HK-2 (cell line): Measurements from ENCODE around the gene HSPBP1.
A peak's percentile ranks its signal among the peaks of the same experiment; 100 is the strongest.

Experiments
- DNase-seq: peaks from one replicate; pipeline ENCODE4 v3.0.0-alpha.2; 2018; ENCODE audit not compliant: unreplicated experiment

The HSPBP1 gene

GRCh38 chr19:55275851-55276719 lies 3.8 kb downstream of the HSPBP1 start:
- DNase-seq: no peak

GRCh38 chr19:55273978-55274707 lies 5.8 kb downstream of the HSPBP1 start:
- DNase-seq: no peak

DNA sequence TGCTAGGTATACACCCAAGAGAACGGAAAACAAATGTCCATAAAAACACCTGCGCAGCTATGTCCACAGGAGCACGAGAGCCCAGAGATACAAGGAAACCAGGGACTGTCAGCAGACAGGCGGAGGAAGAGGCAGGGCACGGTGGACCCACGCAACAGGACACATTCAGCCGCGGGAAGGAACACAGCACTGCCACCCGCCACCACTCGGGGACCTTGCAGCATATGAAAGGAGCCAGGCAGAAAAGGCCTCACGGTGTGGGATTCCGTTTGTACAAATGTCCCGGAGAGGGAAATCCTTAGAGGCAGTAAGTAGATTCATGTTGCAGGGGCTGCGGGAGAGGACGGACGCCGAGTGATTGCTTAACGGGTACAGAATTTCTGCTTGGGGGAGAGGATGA lies 7.8 kb downstream of the HSPBP1 start:
- no peak for DNase-seq

DNA sequence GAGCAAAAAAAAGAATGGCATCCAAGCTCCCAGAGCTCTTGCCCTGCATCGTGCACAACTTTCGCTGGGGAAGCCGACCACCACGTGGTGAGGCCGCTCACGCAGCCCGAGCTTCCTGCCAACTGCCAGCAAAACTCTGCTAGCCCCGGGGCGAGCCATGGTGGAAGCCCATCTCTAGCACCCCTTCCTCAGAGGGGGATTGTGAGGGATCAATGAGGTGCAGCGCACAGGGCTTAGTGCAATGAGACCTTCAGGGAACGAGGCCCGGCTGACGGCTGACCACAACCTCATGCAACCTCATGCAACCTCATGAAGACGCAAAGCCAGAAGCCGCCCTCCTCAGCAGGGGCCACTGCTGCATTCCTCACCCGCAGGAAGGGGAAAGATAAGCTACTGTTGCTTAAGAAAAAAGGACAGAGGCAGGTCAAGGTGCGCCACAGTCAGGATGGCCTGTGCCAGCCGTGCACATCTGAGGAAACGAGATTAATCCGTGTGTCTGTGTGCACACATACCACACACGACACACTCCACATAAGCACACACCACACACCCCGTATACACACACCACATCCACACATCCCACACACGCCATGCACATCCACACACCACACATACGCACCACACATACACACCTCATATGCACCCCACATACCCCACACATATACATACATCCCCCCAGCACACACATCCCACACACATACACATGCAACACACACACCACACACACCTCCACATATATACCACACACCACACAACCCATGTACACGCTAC lies 9.6 kb downstream of the HSPBP1 start:
- no peak for DNase-seq

GRCh38 chr19:55269299-55269698 lies 10.6 kb downstream of the HSPBP1 start:
- no peak for DNase-seq

- DNase-seq: no peak
These were observed 13.1 kb downstream of the HSPBP1 start for GRCh38 chr19:55266840-55267239.

GRCh38 chr19:55266404-55266803 lies 13.5 kb downstream of the HSPBP1 start:
- DNase-seq: no peak

GRCh38 chr19:55265723-55266386 lies 14.1 kb downstream of the HSPBP1 start:
- DNase-seq: no peak

DNA sequence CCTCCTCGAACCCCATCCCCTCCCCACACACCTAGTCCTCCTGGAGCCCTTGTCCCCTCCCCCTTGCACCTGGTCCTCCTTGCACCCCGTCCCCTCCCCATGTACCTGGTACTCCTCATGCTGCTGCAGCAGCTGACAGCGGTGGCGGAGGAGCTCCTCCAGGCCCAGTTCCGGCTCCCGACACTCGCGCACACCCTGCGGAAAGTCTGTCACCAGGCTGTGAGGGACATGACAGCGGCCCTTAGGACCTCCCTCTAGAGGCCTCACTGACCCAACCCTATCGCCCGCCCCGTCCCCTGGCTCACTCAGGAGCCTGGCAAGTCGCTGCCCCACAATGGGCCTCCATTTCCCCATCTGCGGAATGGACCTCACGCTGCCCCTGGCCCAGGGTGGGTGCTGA lies 14.7 kb downstream of the HSPBP1 start:
- no peak for DNase-seq

- no peak for DNase-seq
These were observed 15.4 kb downstream of the HSPBP1 start for GRCh38 chr19:55264531-55264930.

DNA sequence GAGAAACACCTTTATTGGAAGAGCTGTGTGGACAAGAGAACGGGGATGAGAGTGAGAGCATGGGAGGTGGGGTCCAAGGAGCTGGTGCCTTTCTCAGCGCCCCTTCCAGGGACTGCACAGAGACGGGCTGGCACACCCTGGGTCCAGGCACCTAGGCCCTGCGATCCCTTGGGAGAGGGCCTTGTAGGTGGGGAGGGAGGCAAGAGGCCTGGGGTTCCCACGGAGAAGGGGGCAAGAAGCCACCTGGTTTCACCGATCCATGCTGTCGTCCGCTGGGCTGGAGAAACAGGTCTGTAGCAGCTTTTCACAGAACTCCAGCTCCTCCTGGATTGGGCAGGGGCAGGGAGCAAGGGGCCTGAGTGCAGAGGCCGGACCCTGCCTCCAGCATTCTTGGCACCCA lies 17.6 kb downstream of the HSPBP1 start:
- no peak for DNase-seq

GRCh38 chr19:55261671-55262126 lies 18.2 kb downstream of the HSPBP1 start:
- DNase-seq: no peak

- no peak for DNase-seq
These were observed 20.2 kb downstream of the HSPBP1 start for GRCh38 chr19:55259540-55260210.

DNA sequence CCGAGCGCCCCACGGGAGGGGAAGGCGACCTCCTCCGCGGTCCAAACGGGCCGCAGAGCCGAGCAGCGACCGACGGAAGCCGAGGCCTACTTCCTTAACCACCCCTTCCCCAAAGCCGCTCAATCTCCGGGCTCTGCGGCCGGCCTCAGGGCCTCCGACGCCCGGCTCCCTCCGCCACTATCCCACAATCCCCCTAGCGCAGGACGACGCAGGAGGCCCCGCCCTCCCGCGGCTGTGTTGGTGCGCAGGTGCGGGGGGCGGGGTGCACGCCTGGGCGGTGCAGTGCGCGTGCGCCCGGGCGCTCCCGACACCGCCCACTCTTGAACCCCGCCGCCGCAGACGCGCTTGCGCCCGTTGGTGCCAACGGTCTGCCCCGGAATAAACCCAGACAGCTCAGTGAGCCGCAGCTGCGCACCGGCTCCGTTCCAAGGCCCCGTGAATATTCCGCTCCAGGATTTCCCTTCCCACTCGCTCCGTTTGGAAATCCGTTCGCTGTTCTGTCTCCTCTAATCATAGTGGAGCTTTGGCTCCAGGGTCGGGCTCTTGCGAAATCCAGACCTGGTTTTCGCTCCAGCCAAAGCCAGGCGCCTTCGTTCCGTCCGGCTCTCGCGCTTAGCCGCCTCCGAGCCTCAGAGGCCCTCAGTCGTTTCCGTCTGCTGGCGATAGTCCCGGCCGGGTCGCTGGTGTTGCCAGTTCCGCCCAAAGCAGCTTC lies 20.9 kb downstream of the HSPBP1 start, which contains the start of gene PPP6R1:
TSS of gene PPP6R1 (minus strand) at position 190 of the 712 bp plus-strand sequence. CDS start 11,914 bp downstream, outside the sequence.
- peak; percentile 100 for DNase-seq

DNA sequence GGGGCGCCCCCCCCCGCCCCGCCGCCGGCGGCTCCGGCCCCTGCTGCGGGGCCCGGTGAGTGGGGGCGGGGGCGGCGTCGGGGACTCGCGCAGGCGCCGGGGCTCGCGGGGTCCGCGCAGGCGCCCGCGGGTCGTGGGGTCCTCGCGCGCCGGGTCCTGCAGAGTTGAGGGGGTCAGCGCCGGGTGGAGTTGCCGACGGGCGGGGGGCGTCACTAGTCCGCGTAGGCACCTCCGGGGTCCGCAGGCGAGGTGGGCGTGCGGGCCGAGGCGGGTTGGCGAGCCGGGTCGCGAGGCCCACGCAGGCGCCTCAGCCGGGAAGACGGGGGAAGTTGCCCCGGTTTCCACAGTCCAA lies 21.5 kb downstream of the HSPBP1 start:
- peak; percentile 19 for DNase-seq

GRCh38 chr19:55257461-55258420 lies 22.2 kb downstream of the HSPBP1 start:
- DNase-seq: peak; percentile 28

GRCh38 chr19:55256562-55257460 lies 23.1 kb downstream of the HSPBP1 start:
- DNase-seq: no peak
